Measurements from ENCODE around the gene HEG1. TPM values are rescaled to one million over a fixed set of nuclear protein-coding genes. Genes with fewer than 3 reads are reported as not detected.
A peak's percentile ranks its signal among the peaks of the same experiment; 100 is the strongest.

HEG1 gene
- total and polyA plus RNA-seq, 2 of the 4 experiments (the other 2 are of a cell fraction): 25.6 to 43.4 TPM

GRCh38 chr3:125080077-125080476, 24.3 kb upstream of the HEG1 start:
- intact Hi-C loops (cut with micrococcal nuclease): no loop called here
- Histone ChIP-seq H2BK20ac (ENCODE audit: low read depth, low read length) (peak overlapping the region; percentile 93), H3K23ac (ENCODE audit: low read depth, low read length) (peak overlapping the region; percentile 57), H4K5ac (ENCODE audit: low read depth, low read length) (peak overlapping the region; percentile 42; the same call in 1 of the 2 replicates), H3K27me3 (ENCODE audit: control insufficient read depth, insufficient read depth, low read length) (no peaks in the 10 kb centered on the region), H4K91ac (ENCODE audit: insufficient read depth, low read depth, low read length) (peak overlapping the region; percentile 75), H2AFZ (replicated peaks; ENCODE audit: low read length, poor library complexity) (no peak overlapping the region), H3K79me1 (ENCODE audit: low read depth in 1 of 2, low read length in 2 of 2) (no peaks in the 10 kb centered on the region), H3K4me2 (ENCODE audit: low read depth, low read length) (no peak overlapping the region), H4K20me1 (ENCODE audit: insufficient read depth, low read length) (no peaks in the 10 kb centered on the region), H3K18ac (ENCODE audit: low read depth, low read length) (peak overlapping the region; percentile 38; the same call in 1 of the 2 replicates), H3K4me3 (ENCODE audit: insufficient read depth, low read depth, low read length) (no peak overlapping the region), H3K4me1 (ENCODE audit: control insufficient read depth, insufficient read depth, low read length) (peaks cover 14% of the 10 kb centered on the region), H2AK9ac (replicated peaks; ENCODE audit: low read depth, low read length, poor library complexity) (no peak overlapping the region), H3K27ac (ENCODE audit: insufficient read depth, low read length) (no peak overlapping the region; the same call in 1 of the 2 replicates), H3K36me3 (ENCODE audit: control insufficient read depth, insufficient read depth, low read length) (no peaks in the 10 kb centered on the region), H3K9ac (ENCODE audit: low read depth, low read length) (no peak overlapping the region), H3K14ac (replicated peaks; ENCODE audit: low read depth, low read length) (peak overlapping the region; percentile 4; the same call in 1 of the 2 replicates), H2BK15ac (ENCODE audit: low read depth, low read length) (peak overlapping the region; percentile 78; the same call in 2 of the 3 replicates), H3K56ac (ENCODE audit: extremely low read depth, insufficient read depth, low read length) (no peak overlapping the region), H3K4ac (ENCODE audit: low read depth, low read length) (peak overlapping the region; percentile 70), H2BK120ac (ENCODE audit: low read depth, low read length) (peak overlapping the region; percentile 84), H3K9me1 (ENCODE audit: insufficient read depth, low read length) (0 out of 2 replicates have a peak, but pooled peaks cover 8% of the 10 kb centered on the region), H2AK5ac (ENCODE audit: low read depth, low read length) (peak overlapping the region; percentile 77), H2BK5ac (ENCODE audit: low read depth, low read length, poor library complexity, severe bottlenecking) (peak overlapping the region; percentile 55), H3K9me3 (ENCODE audit: control insufficient read depth, insufficient read depth, low read length) (0 out of 2 replicates have a peak, but pooled peaks cover 3% of the 10 kb centered on the region), H4K8ac (ENCODE audit: low read depth in 2 of 2, low read length in 2 of 2) (peak overlapping the region; percentile 17 to 44; a peak in 2 of 4 replicates)
- BruUV-seq (replicated peaks): no TSS peak
- CTCF ChIA-PET: no interaction called here
- in situ Hi-C loops (cut with MboI; ENCODE audit: low sequenced_read_pairs): no loop called here
- TF ChIP-seq RCOR1 (IDR thresholded peaks at IDR 0.05; ENCODE audit: insufficient replicate concordance, low read length) (no peak), BHLHE40 (IDR thresholded peaks at IDR 0.05; ENCODE audit: low read depth, low read length) (no peak), POLR2A (IDR thresholded peaks at IDR 0.05; ENCODE audit: low read depth, low read length) (no peak), MAFK (IDR thresholded peaks at IDR 0.05; ENCODE audit: low read depth, low read length) (no peak), CTCF (conservative IDR thresholded peaks at IDR 0.05; ENCODE audit: low read depth, low read length) (no peak), MAZ (IDR thresholded peaks at IDR 0.05; ENCODE audit: borderline replicate concordance, low read depth, low read length) (no peak), RAD21 (IDR thresholded peaks at IDR 0.05; ENCODE audit: low read length) (no peak), FOS (IDR thresholded peaks at IDR 0.05; ENCODE audit: low read depth, low read length) (no peak), NFE2L2 (IDR thresholded peaks at IDR 0.05; ENCODE audit: low read depth, low read length) (no peak)
- WGBS, 2 experiments (ENCODE audit: extremely low coverage in 2 of 2, insufficient read length in 1 of 2): 100% methylated on average over 1 of the region's 1 CpG; no CpG with 5 or more reads in 1 of the 2 experiments
- DNase-seq: no peak
- POLR2A ChIA-PET (ENCODE audit: unreplicated experiment): no interaction called here
- ATAC-seq (ENCODE audit: low read depth): no peak
- dilution Hi-C loops (cut with HindIII; ENCODE audit: low sequenced_read_pairs, unreplicated experiment): no loop called here
